Esophagus muscularis mucosa (tissue), 4 donors: ENCODE measurements around the gene ZNF26.

Experiments used
- EP300 ChIP-seq: sonication (generic); formaldehyde crosslinking; IDR thresholded peaks from one replicate; pipeline ENCODE4 v1.6.1; 2017; ENCODE audit warnings: antibody characterized with exemption
- POLR2A ChIP-seq: fragments of 450-650 bp; IDR thresholded peaks from one replicate; pipeline ENCODE4 v1.6.1; 2017; ENCODE audit warnings: antibody characterized with exemption, moderate library complexity, mild to moderate bottlenecking, low read depth
- POLR2AphosphoS5 ChIP-seq, 2 donors: sonication (generic); formaldehyde crosslinking; IDR thresholded peaks; one replicate each; pipeline ENCODE4 v1.6.1; 2017; ENCODE audit warnings: antibody characterized with exemption in 2 of 2
- TF ChIP-seq, protein P1 (sequence below), 3 experiments: fragments of 200-600 bp in 2 of 3; fragments of 450-650 bp in 1 of 3; sonication (generic) in 2 of 3; IDR thresholded peaks; one replicate each; pipeline ENCODE4 v1.5.1; 2017 to 2019; ENCODE audit warnings: antibody characterized with exemption in 3 of 3, mild to moderate bottlenecking in 2 of 3, moderate library complexity in 1 of 3

GRCh38 chr12:132967736-132968135 is 18.4 kb upstream of the ZNF26 start:
- TF ChIP-seq, protein P1, sequence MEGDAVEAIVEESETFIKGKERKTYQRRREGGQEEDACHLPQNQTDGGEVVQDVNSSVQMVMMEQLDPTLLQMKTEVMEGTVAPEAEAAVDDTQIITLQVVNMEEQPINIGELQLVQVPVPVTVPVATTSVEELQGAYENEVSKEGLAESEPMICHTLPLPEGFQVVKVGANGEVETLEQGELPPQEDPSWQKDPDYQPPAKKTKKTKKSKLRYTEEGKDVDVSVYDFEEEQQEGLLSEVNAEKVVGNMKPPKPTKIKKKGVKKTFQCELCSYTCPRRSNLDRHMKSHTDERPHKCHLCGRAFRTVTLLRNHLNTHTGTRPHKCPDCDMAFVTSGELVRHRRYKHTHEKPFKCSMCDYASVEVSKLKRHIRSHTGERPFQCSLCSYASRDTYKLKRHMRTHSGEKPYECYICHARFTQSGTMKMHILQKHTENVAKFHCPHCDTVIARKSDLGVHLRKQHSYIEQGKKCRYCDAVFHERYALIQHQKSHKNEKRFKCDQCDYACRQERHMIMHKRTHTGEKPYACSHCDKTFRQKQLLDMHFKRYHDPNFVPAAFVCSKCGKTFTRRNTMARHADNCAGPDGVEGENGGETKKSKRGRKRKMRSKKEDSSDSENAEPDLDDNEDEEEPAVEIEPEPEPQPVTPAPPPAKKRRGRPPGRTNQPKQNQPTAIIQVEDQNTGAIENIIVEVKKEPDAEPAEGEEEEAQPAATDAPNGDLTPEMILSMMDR (IDR thresholded peaks at IDR 0.05), result no peak
- TF ChIP-seq POLR2A, result no peak
- no peak for TF ChIP-seq EP300
- no peak for TF ChIP-seq POLR2AphosphoS5 (IDR thresholded peaks at IDR 0.05)
